Activated CD4-positive, alpha-beta T cell treated with anti-CD3 and anti-CD28 coated beads for 48 hours (primary cell): ENCODE measurements around the gene TAMALIN.
A peak's percentile ranks its signal among the peaks of the same experiment; 100 is the strongest.

Experiments used
- DNase-seq: peaks from one replicate; pipeline ENCODE4 v3.0.0-alpha.2; 2020

The TAMALIN gene

GRCh38 chr12:52014567-52015530 lies 8.1 kb downstream of the TAMALIN start:
- DNase-seq, result no peak

DNA sequence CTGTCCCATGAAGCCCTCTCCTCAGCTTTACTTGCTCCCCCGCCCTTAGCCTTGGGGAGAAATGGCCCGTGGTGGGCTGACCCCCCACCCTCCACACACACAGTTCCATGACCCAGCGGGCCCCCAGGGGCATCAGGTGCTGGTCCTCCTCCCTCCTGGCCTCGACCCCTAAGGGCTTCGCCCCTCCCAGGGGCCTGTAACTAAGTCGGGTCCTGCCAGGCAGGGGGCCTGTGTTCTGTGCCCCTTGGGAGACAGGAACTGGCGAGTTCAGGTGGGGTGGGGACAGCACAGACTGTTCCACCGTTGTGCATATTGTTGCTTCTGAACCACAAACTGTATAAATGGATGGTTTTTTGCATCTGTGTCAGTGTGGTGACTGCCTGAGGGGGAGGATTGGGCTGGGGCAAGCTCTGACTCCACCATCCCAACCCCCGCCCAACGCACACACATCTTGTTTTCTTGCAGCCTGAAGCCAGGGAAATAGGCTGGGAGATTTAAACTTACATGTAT lies 8.8 kb downstream of the TAMALIN start:
- DNase-seq, result no peak

- no peak for DNase-seq
These were observed 11.8 kb downstream of the TAMALIN start for GRCh38 chr12:52018433-52019112.

DNA sequence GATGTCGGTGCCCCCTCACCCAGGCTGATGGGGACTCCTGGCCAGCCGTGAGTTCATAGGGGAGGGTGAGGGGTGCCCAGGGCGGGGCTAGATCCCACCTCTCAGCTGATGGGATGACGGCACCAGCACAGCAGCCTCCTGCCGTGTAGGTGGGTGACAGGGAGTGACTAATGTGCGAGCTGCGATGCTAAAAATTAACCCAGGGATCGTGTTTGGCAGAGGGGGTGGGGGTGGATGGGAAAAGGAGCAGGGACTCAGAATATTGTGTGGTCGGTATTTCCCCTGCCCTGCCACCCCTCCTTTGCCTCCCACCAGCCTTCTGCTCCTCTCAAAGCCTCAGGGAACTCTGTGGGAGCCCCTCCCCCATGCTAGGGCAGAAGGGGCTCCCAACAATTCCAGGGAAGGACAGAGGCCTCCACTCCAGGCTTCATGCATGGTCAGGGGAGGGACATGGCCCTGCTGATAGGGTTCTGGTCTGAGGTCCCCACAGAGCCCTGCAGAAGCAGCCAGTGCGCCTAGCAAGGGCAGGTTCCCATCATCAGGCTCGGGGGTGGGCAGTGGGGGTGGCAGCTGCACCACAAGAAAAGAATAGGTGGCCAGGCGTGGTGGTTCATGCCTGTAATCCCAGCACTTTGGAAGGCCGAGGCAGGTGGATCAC lies 12.5 kb downstream of the TAMALIN start:
- no peak for DNase-seq

GRCh38 chr12:52020539-52021336 lies 14.0 kb downstream of the TAMALIN start:
- peak; percentile 76 for DNase-seq

- DNase-seq, result peak; percentile 47
These were observed 16.1 kb downstream of the TAMALIN start for GRCh38 chr12:52022841-52023181.

- DNase-seq, result peak; percentile 97
These were observed 16.6 kb downstream of the TAMALIN start for GRCh38 chr12:52023182-52023975.

GRCh38 chr12:52023976-52024688 lies 17.4 kb downstream of the TAMALIN start:
- no peak for DNase-seq

- DNase-seq, result peak; percentile 80
These were observed 18.1 kb downstream of the TAMALIN start for GRCh38 chr12:52024845-52025230.

GRCh38 chr12:52026263-52026662 lies 19.5 kb downstream of the TAMALIN start:
- no peak for DNase-seq

DNA sequence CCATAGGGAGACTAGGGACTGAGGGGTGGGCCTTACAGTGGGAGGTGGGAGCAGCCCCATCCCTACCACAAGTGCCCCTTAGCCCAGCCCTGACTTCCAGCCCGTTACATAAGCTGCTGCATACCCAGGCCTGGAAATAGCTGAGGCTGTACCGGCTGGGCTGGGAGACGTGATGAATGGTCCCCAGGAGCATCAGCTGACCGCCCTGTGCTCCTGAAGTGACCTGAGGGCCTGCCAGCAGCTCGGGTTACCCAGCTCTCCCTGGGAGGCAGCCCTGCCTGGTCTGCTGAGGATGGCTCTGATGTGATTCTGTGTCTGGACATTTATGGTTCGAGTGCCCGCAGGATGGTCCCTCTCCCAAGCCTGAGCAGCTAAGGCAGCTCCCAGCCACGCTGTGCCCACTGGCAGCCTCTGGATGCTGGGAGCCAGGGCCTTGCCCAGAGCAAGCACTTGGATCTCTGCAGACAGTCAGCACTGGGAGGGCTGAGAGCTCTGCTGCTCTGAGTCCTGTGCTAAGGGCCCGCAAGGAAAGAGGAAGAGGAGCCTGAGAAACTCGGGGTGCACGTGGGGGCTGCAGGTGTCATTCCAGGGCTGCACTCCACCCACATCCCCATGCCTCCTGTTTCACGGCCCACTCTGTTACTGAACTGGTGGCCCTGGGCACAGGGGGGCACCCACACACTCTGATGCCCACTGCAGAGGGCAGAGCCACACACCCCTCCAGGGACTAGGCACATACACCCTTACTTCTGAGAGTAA lies 20.5 kb downstream of the TAMALIN start:
- DNase-seq, result no peak

- no peak for DNase-seq
These were observed 22.9 kb downstream of the TAMALIN start for GRCh38 chr12:52029685-52030084.

DNA sequence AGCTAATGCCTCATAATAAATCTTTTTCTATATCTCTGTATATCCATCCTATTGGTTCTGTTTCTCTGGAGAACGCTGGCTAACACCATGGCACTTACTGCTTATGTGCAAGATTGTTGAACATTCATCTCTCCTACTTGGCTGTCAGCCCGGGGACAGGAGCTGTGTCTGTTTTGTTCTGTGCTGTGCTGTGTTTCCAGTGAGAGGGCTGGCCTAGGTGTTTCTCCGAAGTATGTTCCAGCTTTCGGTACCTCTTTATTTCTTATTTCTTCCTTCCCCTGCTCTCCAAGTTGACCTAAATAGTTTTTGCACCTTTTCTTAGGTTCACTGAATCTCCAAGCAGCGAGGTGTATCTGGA lies 25.7 kb downstream of the TAMALIN start:
- DNase-seq, result no peak

DNA sequence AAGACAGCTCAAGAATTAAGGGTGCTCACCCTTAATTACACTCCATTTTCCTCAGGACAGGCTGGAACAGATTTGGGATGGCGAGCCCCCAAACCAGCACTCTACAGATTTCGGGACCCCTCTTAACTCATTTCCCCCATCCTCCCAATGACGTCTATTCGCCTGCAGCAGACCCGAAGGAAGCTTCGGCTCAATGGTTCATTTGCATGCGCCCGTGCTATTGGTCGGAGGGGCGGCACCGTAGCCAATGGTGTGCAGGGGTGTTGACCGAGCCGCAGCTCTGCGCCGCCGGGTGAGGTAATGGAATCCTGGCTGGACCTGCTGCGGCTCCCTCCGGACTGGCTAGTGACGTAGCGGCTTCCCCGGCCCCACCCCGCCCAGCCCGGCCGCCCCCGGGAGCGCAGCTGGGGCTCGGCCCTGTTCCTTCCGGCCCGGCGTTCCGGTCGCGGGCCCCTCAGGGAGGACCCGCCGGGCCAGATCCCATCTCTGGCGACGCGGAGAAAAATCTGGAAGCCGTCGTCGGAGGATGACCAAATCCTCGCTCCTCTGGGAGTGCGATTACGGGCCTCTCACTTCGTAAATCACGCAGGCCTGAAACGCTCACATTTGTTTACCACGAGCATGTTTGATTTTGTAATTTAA lies 26.2 kb downstream of the TAMALIN start:
- DNase-seq, result peak; percentile 93

DNA sequence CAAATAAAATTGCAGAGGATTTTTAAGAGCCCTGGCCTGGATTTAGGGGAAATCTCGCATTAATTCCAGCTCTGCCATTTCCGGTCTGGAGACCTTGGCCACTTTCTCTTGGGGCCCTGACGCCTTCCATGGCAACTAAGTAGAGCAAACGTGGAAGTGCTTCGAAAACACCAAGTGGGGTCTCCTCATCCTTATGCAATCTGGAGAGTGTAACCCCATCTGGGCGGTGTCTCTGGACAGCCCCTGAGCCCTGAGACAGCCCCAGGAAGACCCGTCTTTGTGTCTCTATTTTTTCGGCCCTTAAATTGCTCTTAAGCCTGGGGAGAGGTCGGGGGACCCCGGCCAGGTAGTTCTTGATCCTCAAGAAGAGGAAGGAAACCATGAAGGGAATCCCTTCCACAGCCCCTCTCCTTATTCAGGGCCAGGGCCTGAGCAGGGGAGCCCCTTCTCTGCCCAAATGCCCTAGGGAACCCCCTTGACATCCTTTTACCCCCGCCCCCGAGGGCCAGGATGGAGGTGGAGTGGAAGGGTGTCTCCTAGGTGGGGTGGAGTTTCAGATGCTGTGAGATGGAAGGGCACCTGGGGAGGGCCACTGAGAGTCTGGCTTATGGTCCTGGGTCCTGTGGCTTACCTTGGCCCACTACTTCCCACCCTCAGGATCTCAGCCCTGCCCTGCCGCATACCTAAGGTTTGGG lies 26.8 kb downstream of the TAMALIN start:
- no peak for DNase-seq

GRCh38 chr12:52035190-52035589 lies 28.4 kb downstream of the TAMALIN start:
- no peak for DNase-seq

DNA sequence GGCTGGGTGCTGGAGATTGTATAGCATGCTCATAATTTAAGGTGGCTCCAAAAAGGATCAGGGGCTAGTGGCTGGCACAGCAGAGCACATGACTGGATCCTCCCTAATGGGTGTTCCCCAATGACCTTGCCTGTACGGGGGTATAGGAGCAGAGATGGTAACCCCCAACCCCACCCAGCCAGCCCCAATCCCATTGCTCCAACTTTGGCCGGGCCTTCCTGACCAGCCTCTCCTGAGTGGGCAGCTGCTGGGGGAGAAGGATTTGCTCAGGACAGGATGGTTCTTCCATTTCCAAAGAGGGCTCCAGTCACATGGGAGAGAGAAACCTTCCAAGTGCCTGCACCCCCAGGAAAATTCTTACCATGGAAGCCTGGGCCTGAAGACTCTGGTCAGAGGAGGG lies 29.2 kb downstream of the TAMALIN start:
- no peak for DNase-seq

- DNase-seq, result peak; percentile 79
These were observed 29.9 kb downstream of the TAMALIN start for GRCh38 chr12:52036587-52037171.
